Keratinocyte (primary cell): ENCODE data around the gene CARD11. TPM values are rescaled to one million over a fixed set of nuclear protein-coding genes. Genes with fewer than 3 reads are reported as not detected.

Source experiments
- DNase-seq: peaks from one replicate; pipeline ENCODE4 v3.0.0-alpha.2; 2011; ENCODE audit warnings: low read depth, missing footprints, low spot score
- FAIRE-seq: peaks from 2 replicates; lab custom pipeline; 2011; peaks lifted over from hg19 to GRCh38; lab: Jason Lieb, UNC
- H2AFZ ChIP-seq: 2 replicates; pipeline ENCODE4 v1.6.0; 2012; ENCODE audit warnings: low read length, control low read depth, inconsistent platforms; ENCODE audit not compliant: control insufficient read depth
- H3K27ac ChIP-seq: 2 replicates; pipeline ENCODE4 v1.5.1; 2011; ENCODE audit warnings: low read length; ENCODE audit not compliant: control insufficient read depth, insufficient read depth
- H3K27me3 ChIP-seq: 3 replicates; pipeline ENCODE4 v1.6.0; 2011; ENCODE audit warnings: low read length; ENCODE audit not compliant: control insufficient read depth, insufficient read depth; ENCODE audit errors: extremely low read depth
- H3K36me3 ChIP-seq, 2 experiments: 2 replicates in 1 of 2; 3 replicates in 1 of 2; pipeline ENCODE4 v1.5.1; 2011; ENCODE audit warnings: low read length in 2 of 2, mild to moderate bottlenecking in 1 of 2; ENCODE audit not compliant: control insufficient read depth in 2 of 2, insufficient read depth in 2 of 2; ENCODE audit errors: extremely low read depth in 1 of 2
- H3K4me1 ChIP-seq: 3 replicates; pipeline ENCODE4 v1.5.1; 2011; ENCODE audit warnings: low read length; ENCODE audit not compliant: control insufficient read depth, insufficient read depth; ENCODE audit errors: extremely low read depth
- H3K4me2 ChIP-seq: 3 replicates; pipeline ENCODE4 v1.6.0; 2011; ENCODE audit warnings: low read depth, low read length; ENCODE audit not compliant: control insufficient read depth, insufficient read depth; ENCODE audit errors: extremely low read depth
- H3K4me3 ChIP-seq, 3 experiments: fragments of 200-600 bp in 1 of 3; sonication (generic) in 1 of 3; 2 replicates in 2 of 3; 3 replicates in 1 of 3; pipeline ENCODE4 v1.5.1; 2011 to 2016; ENCODE audit warnings: low read length in 3 of 3, mild to moderate bottlenecking in 3 of 3, control low read depth in 2 of 3, inconsistent platforms in 1 of 3, low read depth in 1 of 3, mixed read lengths in 1 of 3, mixed run types in 1 of 3, moderate library complexity in 1 of 3; ENCODE audit not compliant: control insufficient read depth in 2 of 3, insufficient read depth in 2 of 3; ENCODE audit errors: extremely low read depth in 1 of 3
- H3K79me2 ChIP-seq: 2 replicates; pipeline ENCODE4 v1.6.0; 2012; ENCODE audit warnings: low read length; ENCODE audit not compliant: control insufficient read depth, insufficient read depth
- H3K9ac ChIP-seq: 3 replicates; pipeline ENCODE4 v1.6.0; 2011; ENCODE audit warnings: low read length; ENCODE audit not compliant: control insufficient read depth, insufficient read depth; ENCODE audit errors: extremely low read depth
- H3K9me1 ChIP-seq: 3 replicates; pipeline ENCODE4 v1.6.0; 2011; ENCODE audit warnings: low read length; ENCODE audit not compliant: control insufficient read depth, insufficient read depth; ENCODE audit errors: extremely low read depth
- H3K9me3 ChIP-seq: 2 replicates; pipeline ENCODE4 v1.5.1; 2012; ENCODE audit warnings: low read depth, low read length; ENCODE audit not compliant: control insufficient read depth
- H4K20me1 ChIP-seq: 3 replicates; pipeline ENCODE4 v1.6.0; 2011; ENCODE audit warnings: low read length; ENCODE audit not compliant: control insufficient read depth, insufficient read depth; ENCODE audit errors: extremely low read depth
- CTCF ChIP-seq, 3 experiments: IDR thresholded peaks in 1 of 3; conservative IDR thresholded peaks in 1 of 3; optimal IDR thresholded peaks in 1 of 3; 2 replicates in 2 of 3; 3 replicates in 1 of 3; pipeline versions ENCODE3 to v1.5.1; 2011; ENCODE audit warnings: low read length in 3 of 3, mild to moderate bottlenecking in 3 of 3, moderate library complexity in 2 of 3, control low read depth in 1 of 3, inconsistent platforms in 1 of 3; ENCODE audit not compliant: insufficient read depth in 2 of 3; ENCODE audit errors: extremely low read depth in 1 of 3
- EZH2 ChIP-seq: IDR thresholded peaks from one replicate; pipeline ENCODE4 v1.6.1; 2012; ENCODE audit warnings: inconsistent platforms, mild to moderate bottlenecking, low read length, moderate library complexity
- dilution Hi-C: fragments of 300-500 bp; cut with MboI; formaldehyde crosslinking; loops from one replicate; pipeline ENCODE4 v1.7.0; 2020; ENCODE audit warnings: low sequenced_read_pairs; ENCODE audit not compliant: extremely low pct_ligation_motif_present
- polyA plus RNA-seq, 5 experiments: library from polyadenylated mRNA; depleted of rRNA in 3 of 5; stranded (reverse) in 3 of 5; stranded (forward) in 1 of 5; unstranded in 1 of 5; fragments of >200 nt; gene quantifications; 1 replicate in 1 of 5; 2 replicates in 3 of 5; 3 replicates in 1 of 5; pipeline versions ENCODE4 v1.2.1 to v1.2.3, GENCODE V29; 2011 to 2012; ENCODE audit warnings: missing spikeins in 2 of 5, low read depth in 1 of 5, low replicate concordance in 1 of 5

Gene CARD11
- polyA plus RNA-seq, 1 donor (not counting 4 experiments of a cell fraction or from before 2014, with no cell fraction given): 4.3 TPM

GRCh38 chr7:3080106-3080505 lies 36.4 kb upstream of the CARD11 start:
- no peaks in the 10 kb centered on the region for H3K79me2 ChIP-seq
- no peaks in the 10 kb centered on the region for H3K27me3 ChIP-seq
- TF ChIP-seq CTCF (optimal IDR thresholded peaks at IDR 0.05 in 1 of 3, IDR thresholded peaks at IDR 0.05 in 1 of 3, conservative IDR thresholded peaks at IDR 0.05 in 1 of 3; ENCODE audit: extremely low read depth in 1 of 3, insufficient read depth in 2 of 3, low read length in 3 of 3) (no peak), EZH2 (no peak)
- H3K4me3 ChIP-seq: no peak overlapping the region
- dilution Hi-C loops: no loop called here
- no peak overlapping the region for H3K4me2 ChIP-seq
- H3K27ac ChIP-seq: no peak overlapping the region
- no peaks in the 10 kb centered on the region for H3K4me1 ChIP-seq
- no peak overlapping the region for H2AFZ ChIP-seq
- H3K9me3 ChIP-seq: no peaks in the 10 kb centered on the region
- no peaks in the 10 kb centered on the region for H4K20me1 ChIP-seq
- no peak for FAIRE-seq
- no peak overlapping the region for H3K9ac ChIP-seq
- DNase-seq: no peak
- no peaks in the 10 kb centered on the region for H3K9me1 ChIP-seq
- no peaks in the 10 kb centered on the region for H3K36me3 ChIP-seq

GRCh38 chr7:3078514-3078913 lies 34.8 kb upstream of the CARD11 start:
- Histone ChIP-seq H3K4me3 (no peak overlapping the region), H3K27me3 (no peaks in the 10 kb centered on the region), H3K4me1 (no peaks in the 10 kb centered on the region), H3K9me3 (no peaks in the 10 kb centered on the region), H2AFZ (no peak overlapping the region), H3K36me3 (no peaks in the 10 kb centered on the region), H3K27ac (no peak overlapping the region), H3K4me2 (no peak overlapping the region), H3K9ac (no peak overlapping the region), H3K79me2 (no peaks in the 10 kb centered on the region), H4K20me1 (no peaks in the 10 kb centered on the region), H3K9me1 (no peaks in the 10 kb centered on the region)
- FAIRE-seq: no peak
- no peak for TF ChIP-seq CTCF (optimal IDR thresholded peaks at IDR 0.05 in 1 of 3, IDR thresholded peaks at IDR 0.05 in 1 of 3, conservative IDR thresholded peaks at IDR 0.05 in 1 of 3; ENCODE audit: extremely low read depth in 1 of 3, insufficient read depth in 2 of 3, low read length in 3 of 3)
- TF ChIP-seq EZH2: no peak
- no peak for DNase-seq
- dilution Hi-C loops: no loop called here
